Common myeloid progenitor, CD34-positive (primary cell): ENCODE data around the gene DCAKD.

Experiments
- CTCF ChIA-PET: fragments of 350-600 bp; sonication (Branson Sonifier 250); formaldehyde crosslinking; loops from one replicate; lab custom pipeline; 2021; ENCODE audit warnings: antibody characterized with exemption; lab: Charles Lee
- POLR2A ChIA-PET: fragments of 350-600 bp; sonication (Branson Sonifier 250); formaldehyde crosslinking; loops from one replicate; lab custom pipeline; 2021; ENCODE audit warnings: antibody characterized with exemption; lab: Charles Lee
- DNase-seq, 3 donors: peaks; one replicate each; pipeline versions ENCODE4 v3.0.0 to v3.0.0-alpha.2; 2013
- H3K27ac ChIP-seq, 2 experiments: 1 replicate in 1 of 2; 2 replicates in 1 of 2; pipeline ENCODE4 v1.7.0; 2013; ENCODE audit warnings: inconsistent platforms in 2 of 2, low read length in 2 of 2, mild to moderate bottlenecking in 2 of 2, low read depth in 1 of 2, moderate library complexity in 1 of 2; ENCODE audit not compliant: severe bottlenecking in 2 of 2, insufficient read depth in 1 of 2, poor library complexity in 1 of 2
- H3K27me3 ChIP-seq, 5 experiments: replicated peaks in 2 of 5; 1 replicate in 3 of 5; 2 replicates in 2 of 5; pipeline versions ENCODE4 v1.6.1 to v1.7.0; 2013; ENCODE audit warnings: low read length in 4 of 5, mild to moderate bottlenecking in 2 of 5, moderate library complexity in 2 of 5, inconsistent platforms in 1 of 5; ENCODE audit not compliant: insufficient read depth in 5 of 5, control insufficient read depth in 4 of 5
- H3K36me3 ChIP-seq, 4 experiments: 1 replicate in 2 of 4; 2 replicates in 2 of 4; pipeline versions ENCODE4 v1.6.1 to v1.7.0; 2013; ENCODE audit warnings: low read length in 3 of 4, control low read depth in 1 of 4, mild to moderate bottlenecking in 1 of 4; ENCODE audit not compliant: control insufficient read depth in 4 of 4, insufficient read depth in 4 of 4
- H3K4me1 ChIP-seq, 4 experiments: 1 replicate in 3 of 4; 2 replicates in 1 of 4; pipeline versions ENCODE4 v1.6.1 to v1.7.1; 2013; ENCODE audit warnings: low read length in 3 of 4, mild to moderate bottlenecking in 3 of 4, control low read depth in 1 of 4, inconsistent platforms in 1 of 4, moderate library complexity in 1 of 4; ENCODE audit not compliant: control insufficient read depth in 4 of 4, insufficient read depth in 4 of 4; ENCODE audit errors: control extremely low read depth in 1 of 4
- H3K4me3 ChIP-seq, 7 experiments: 1 replicate in 4 of 7; 2 replicates in 3 of 7; pipeline versions ENCODE4 v1.5.1 to v1.7.0; 2013; ENCODE audit warnings: mild to moderate bottlenecking in 7 of 7, low read length in 6 of 7, moderate library complexity in 6 of 7, inconsistent platforms in 2 of 7, low read depth in 2 of 7, control low read depth in 1 of 7; ENCODE audit not compliant: insufficient read depth in 4 of 7, control insufficient read depth in 1 of 7; ENCODE audit errors: extremely low read depth in 1 of 7
- H3K9me3 ChIP-seq, 5 experiments: 1 replicate in 4 of 5; 2 replicates in 1 of 5; pipeline versions ENCODE4 v1.6.1 to v1.7.1; 2013; ENCODE audit warnings: low read length in 4 of 5, mild to moderate bottlenecking in 2 of 5, inconsistent platforms in 1 of 5, low read depth in 1 of 5, moderate library complexity in 1 of 5; ENCODE audit not compliant: control insufficient read depth in 4 of 5, insufficient read depth in 2 of 5; ENCODE audit errors: control extremely low read depth in 1 of 5
- WGBS: methylation state at CpG from one replicate; pipeline ENCODE4 v1.1.5; 2013; ENCODE audit not compliant: insufficient coverage; 5-methylcytosine and 5-hydroxymethylcytosine counted together

DCAKD gene

DNA sequence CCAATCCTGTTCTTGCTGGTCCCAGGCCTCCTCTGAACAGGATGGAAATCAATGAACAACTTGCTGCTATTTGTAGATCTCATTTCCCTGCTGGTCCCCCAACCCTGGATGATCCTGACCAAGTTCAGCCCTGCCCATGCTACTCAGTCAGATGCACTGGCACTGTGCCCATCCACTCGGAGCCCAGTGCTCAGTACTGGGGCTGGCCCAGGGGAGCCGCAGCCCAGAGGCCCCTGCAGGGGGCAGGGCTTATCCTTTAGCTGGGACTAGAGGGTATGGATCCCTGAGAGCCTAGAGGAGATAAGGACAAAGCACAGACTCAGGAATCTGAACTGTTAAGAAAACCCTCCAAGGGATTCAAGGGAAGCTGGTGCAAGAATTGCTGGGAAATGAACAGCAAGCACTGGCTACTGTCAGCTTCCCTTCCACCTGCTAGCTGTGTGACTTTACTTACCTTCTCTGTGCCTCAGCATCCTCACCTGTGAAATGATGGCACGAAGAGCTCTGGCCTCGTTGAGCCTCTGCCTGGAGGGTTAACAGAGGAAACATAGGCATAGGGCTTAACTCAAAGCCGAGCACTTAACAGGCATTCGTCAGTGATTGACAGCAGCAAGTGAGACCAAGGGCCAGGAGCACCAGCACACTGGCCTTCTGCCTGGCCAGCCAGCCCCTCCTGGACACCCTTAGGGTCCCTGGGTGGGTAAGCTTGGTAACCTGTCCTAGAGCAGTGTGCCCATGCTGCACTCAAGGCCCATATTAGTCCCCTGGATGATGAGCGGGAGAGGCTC is 53.5 kb downstream of the DCAKD start:
- Histone ChIP-seq H3K4me3 (no peak overlapping the region), H3K4me1 (no peaks in the 10 kb centered on the region), H3K27ac (no peak overlapping the region), H3K36me3 (no peaks in the 10 kb centered on the region), H3K9me3 (peaks cover 0 to 6% (median 6%) of the 10 kb centered on the region in 5 experiments), H3K27me3 (peaks cover 0 to 11% (median 5%) of the 10 kb centered on the region in 5 experiments)
- ChIA-PET CTCF (interaction anchor here (0.7 to 1.4 kb wide), 5 partner anchors 8 to 91 kb away, joined by 3 to 4 read pairs (median 3); no protein-coding TSS in a partner anchor), POLR2A (no interaction called here)
- DNase-seq: no peak
- WGBS: 77% methylated on average over 7 of the region's 7 CpGs

DNA sequence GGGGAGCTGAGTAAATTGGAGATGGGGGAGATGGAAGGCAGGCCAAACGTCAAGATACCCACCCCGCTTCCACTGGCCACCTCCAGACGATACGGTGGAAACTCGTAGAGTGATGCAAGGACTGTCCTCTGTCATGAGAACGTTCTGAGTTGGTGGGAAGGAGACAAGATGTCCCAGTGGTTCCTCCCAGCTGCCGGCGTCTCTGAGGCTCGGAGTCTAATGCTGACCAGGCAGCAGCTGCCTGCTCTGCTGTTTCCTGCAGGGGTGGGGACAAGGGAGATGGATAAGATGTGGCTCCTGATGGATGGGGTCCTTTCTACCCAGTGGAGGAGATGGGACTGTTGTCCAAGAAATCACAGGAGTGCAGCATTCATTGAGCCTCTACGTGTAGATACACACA is 55.1 kb downstream of the DCAKD start:
- ChIA-PET POLR2A (no interaction called here), CTCF (interaction anchor here (0.8 kb wide), 1 partner anchor 13 kb away, joined by 3 read pairs; no protein-coding TSS in a partner anchor)
- no peaks in the 10 kb centered on the region for H3K36me3 ChIP-seq
- H3K9me3 ChIP-seq: peaks cover 0 to 6% (median 6%) of the 10 kb centered on the region in 5 experiments
- H3K27ac ChIP-seq: no peak overlapping the region
- DNase-seq: no peak
- peaks cover 0 to 12% (median 5%) of the 10 kb centered on the region in 5 experiments for H3K27me3 ChIP-seq
- H3K4me3 ChIP-seq: no peak overlapping the region
- H3K4me1 ChIP-seq: no peaks in the 10 kb centered on the region
- WGBS: 77% methylated on average over 9 of the region's 10 CpGs

DNA sequence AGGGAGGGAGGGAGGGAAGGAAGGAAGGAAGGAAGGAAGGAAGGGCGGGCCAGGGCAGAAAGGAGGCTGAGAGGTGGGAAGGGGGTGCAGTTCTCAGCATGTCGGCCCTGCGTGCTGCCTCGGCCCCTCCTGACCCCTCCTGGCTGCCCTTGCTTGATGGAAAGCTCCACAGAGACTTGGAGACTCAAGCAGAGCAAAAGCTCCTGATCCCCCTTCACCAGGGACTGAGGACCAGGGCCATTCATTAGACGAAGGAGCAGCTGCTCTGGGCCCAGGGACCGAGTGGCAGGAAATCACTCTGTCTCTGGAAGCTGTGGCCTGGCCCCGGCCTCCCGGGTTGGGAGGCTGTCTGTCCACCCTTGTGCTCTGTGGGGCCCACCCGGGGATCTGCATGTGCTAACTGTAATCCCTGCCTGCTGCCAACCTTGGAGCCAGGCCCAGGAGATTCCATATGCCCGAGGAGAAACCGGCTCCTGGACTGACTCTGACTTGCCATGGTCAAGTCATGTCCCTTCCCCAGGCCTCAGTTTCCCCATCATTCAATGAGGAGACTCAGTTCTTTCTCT is 55.9 kb downstream of the DCAKD start:
- Histone ChIP-seq H3K4me3 (no peak overlapping the region), H3K27me3 (peaks cover 0 to 11% (median 5%) of the 10 kb centered on the region in 5 experiments), H3K36me3 (no peaks in the 10 kb centered on the region), H3K27ac (no peak overlapping the region), H3K9me3 (peaks cover 0 to 6% (median 5%) of the 10 kb centered on the region in 5 experiments), H3K4me1 (no peaks in the 10 kb centered on the region)
- ChIA-PET CTCF (interaction anchor here (0.8 kb wide), 1 partner anchor 14 kb away, joined by 3 read pairs; no protein-coding TSS in a partner anchor), POLR2A (no interaction called here)
- DNase-seq: no peak
- 83% methylated on average over 7 of the region's 11 CpGs for WGBS

DNA sequence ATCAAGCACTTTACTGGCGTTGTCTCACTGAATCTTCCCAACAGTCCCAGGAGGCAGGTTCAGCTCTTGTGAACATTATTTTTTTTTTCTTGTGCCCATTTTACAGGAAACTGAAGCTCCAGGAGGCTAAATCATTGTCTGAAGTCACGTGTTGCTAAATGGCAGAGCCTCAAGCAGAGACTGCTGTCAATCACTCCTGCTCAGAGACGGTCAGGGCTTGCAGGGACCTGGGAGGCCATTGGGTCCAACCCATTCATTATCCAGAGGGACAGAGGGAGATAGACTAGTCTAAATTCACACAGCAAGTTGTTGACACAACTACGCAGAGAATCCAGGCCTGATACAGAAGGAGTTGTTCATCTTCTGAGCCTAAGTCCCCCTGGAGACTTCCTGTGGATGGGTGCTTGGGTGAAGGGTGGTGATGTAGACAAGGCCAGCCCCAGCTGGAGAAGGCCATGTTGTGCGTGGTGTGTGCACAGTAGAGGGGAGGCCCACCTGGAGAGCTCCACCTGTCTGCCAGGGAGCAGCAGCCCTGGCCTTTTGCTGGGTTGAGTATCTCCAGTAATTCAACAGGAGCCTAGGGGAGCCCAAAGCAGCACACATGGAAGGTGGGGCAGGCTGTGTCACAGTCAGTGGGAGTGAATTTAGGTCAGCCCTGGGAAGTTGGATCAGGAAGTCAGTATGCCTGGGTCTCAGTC is 59.0 kb downstream of the DCAKD start:
- CTCF ChIA-PET: no interaction called here
- POLR2A ChIA-PET: no interaction called here
- WGBS: 97% methylated on average over 3 of the region's 5 CpGs

DNA sequence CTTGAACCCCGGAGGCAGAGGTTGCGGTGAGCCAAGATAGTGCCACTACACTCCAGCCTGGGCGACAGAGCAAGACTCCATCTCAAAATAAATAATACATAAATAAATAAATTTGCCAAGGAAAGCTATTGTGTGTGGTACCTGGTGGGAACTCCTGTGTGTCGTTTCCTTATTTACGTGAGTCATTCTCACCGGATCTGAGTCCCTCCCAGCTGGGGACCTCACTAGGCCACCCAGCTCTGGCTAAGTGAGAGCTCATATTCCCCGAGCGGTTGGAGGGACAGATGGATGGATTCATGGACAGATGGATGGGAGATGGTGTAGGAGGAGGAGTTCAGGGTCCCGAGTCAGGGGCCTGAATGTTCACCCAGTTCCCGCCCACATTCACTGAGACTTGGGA is 60.4 kb downstream of the DCAKD start:
- no peaks in the 10 kb centered on the region for H3K9me3 ChIP-seq
- 73% methylated on average over 6 of the region's 10 CpGs for whole genome bisulfite sequencing
- peaks cover 0 to 8% (median 3%) of the 10 kb centered on the region in 4 experiments for H3K4me1 ChIP-seq
- DNase-seq: no peak
- no peak overlapping the region for H3K27ac ChIP-seq
- no peaks in the 10 kb centered on the region for H3K36me3 ChIP-seq
- ChIA-PET POLR2A (no interaction called here), CTCF (interaction anchor here (0.9 kb wide), 1 partner anchor 14 kb away, joined by 3 read pairs; no protein-coding TSS in a partner anchor)
- peaks cover 3 to 46% (median 23%) of the 10 kb centered on the region in 5 experiments for H3K27me3 ChIP-seq
- no peak overlapping the region for H3K4me3 ChIP-seq

More for the DNA sequence above, 59.0 kb downstream of the DCAKD start:
- no peak overlapping the region for H3K4me3 ChIP-seq
- DNase-seq: no peak
- no peaks in the 10 kb centered on the region for H3K9me3 ChIP-seq
- H3K27me3 ChIP-seq: peaks cover 0 to 42% (median 19%) of the 10 kb centered on the region in 5 experiments
- no peaks in the 10 kb centered on the region for H3K36me3 ChIP-seq
- peaks cover 0 to 5% (median 2%) of the 10 kb centered on the region in 4 experiments for H3K4me1 ChIP-seq
- no peak overlapping the region for H3K27ac ChIP-seq

DNA sequence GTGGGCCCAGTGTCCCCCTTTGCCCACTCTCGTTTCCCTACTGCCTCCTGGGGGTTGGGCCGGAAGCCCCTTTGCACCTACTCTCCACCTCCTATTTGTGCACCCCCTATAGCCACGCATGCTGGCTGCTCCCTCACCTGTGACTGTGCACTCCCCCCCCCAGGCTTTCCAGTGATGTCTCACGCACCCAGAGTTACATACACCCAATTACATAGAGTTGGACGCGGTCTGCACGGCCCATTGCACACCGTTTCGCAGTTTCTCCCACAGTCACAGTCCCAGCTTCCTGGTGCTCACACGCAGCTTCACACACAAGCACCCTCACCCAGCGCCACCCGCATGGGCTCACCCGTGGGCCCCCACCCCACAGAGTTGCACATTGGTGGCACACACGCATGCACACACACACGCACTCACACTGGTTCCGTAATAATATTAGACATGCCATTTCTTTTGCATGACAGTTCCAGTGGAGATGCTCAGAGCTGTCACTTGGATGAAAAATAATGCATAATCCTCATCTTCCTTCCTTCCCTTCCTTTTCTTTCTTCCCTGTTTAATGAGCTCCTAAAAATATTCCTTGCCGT is 61.8 kb downstream of the DCAKD start:
- no peak for DNase-seq
- no peak overlapping the region for H3K4me3 ChIP-seq
- H3K36me3 ChIP-seq: no peaks in the 10 kb centered on the region
- H3K9me3 ChIP-seq: no peaks in the 10 kb centered on the region
- 91% methylated on average over 16 of the region's 17 CpGs for WGBS
- ChIA-PET POLR2A (no interaction called here), CTCF (interaction anchor here (1.4 to 1.6 kb wide), 3 partner anchors 8 to 68 kb away, joined by 3 to 5 read pairs (median 3); no protein-coding TSS in a partner anchor)
- peaks cover 3 to 55% (median 25%) of the 10 kb centered on the region in 5 experiments for H3K27me3 ChIP-seq
- no peak overlapping the region for H3K27ac ChIP-seq
- peaks cover 0 to 8% (median 3%) of the 10 kb centered on the region in 4 experiments for H3K4me1 ChIP-seq
